ENCODE results near the gene SLC1A7.

The SLC1A7 gene

DNA sequence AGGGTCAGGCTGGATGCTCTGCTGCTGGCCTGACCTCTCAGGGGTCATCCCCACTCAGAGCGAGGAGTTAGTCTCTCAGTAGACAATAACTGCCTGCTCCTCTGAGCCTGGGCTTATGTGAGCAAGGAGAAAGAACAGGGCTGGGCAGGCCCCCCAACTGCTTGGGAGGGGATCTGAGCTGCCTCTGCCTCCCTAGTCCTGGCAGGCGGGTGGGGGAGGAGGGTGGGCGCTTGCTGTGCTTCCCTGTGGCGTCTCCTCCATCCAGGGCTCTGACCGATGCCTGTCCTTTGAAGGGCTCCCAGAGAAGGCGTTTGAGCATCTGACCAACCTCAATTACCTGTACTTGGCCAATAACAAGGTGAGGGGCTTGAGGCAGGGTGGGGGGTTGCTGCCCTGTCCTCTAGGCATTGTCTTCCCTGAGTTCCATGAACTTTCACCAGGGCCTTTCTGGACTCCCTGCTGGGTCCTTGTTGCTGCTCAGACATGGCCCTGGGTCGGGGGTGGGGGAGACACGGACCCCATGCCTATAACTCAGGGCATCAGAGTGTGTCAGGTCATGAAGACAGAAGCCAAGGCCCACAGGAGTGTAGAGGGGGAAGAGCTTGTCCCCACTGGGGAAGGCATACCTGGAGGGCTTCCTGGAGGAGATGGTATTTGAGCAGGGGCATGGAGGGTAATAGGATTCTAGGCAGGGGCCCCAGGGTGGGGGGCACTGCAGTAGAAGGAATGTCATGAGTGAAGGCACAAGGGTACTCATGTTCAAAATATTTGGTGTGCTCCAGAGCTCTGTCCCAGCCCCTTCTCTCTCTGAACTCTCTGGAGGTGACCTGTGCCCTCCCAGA is 67.9 kb downstream of the SLC1A7 start:
- no peaks in the 10 kb centered on the region for H3K27me3 ChIP-seq

GRCh38 chr1:53073868-53074311 is 68.5 kb downstream of the SLC1A7 start:
- Histone ChIP-seq H3K4me3 (no peak overlapping the region), H3K4me1 (no peaks in the 10 kb centered on the region), H4K20me1 (0 out of 22 replicates have a peak, but pooled peaks cover 0 to 7% (median 0%) of the 10 kb centered on the region in 11 experiments), H3K36me3 (no peaks in the 10 kb centered on the region), H3K27ac (no peak overlapping the region), H3K4me2 (no peak overlapping the region), H3K9me3 (replicated peaks in 1 of 11) (no peaks in the 10 kb centered on the region), H3K9ac (no peak overlapping the region), H3K27me3 (no peaks in the 10 kb centered on the region)
- no peak for TF ChIP-seq Cebpa-rat (IDR thresholded peaks at IDR 0.05)

More for the DNA sequence above, 67.9 kb downstream of the SLC1A7 start:
- H3K4me1 ChIP-seq = no peaks in the 10 kb centered on the region
- no peak overlapping the region for H3K9ac ChIP-seq
- H3K9me3 ChIP-seq (replicated peaks in 1 of 11) = no peaks in the 10 kb centered on the region
- no peak overlapping the region for H3K27ac ChIP-seq
- H3K36me3 ChIP-seq = no peaks in the 10 kb centered on the region
- 0 out of 22 replicates have a peak, but pooled peaks cover 0 to 8% (median 0%) of the 10 kb centered on the region in 11 experiments for H4K20me1 ChIP-seq
- no peak for TF ChIP-seq Cebpa-rat (IDR thresholded peaks at IDR 0.05)
- H3K4me3 ChIP-seq = no peak overlapping the region
- H3K4me2 ChIP-seq = no peak overlapping the region

GRCh38 chr1:53073287-53073686 is 69.2 kb downstream of the SLC1A7 start:
- Histone ChIP-seq H3K9ac (no peak overlapping the region), H3K4me2 (no peak overlapping the region), H3K27ac (no peak overlapping the region), H3K27me3 (no peaks in the 10 kb centered on the region), H4K20me1 (0 out of 22 replicates have a peak, but pooled peaks cover 0 to 1% (median 0%) of the 10 kb centered on the region in 11 experiments), H3K36me3 (no peaks in the 10 kb centered on the region), H3K4me3 (no peak overlapping the region), H3K4me1 (no peaks in the 10 kb centered on the region), H3K9me3 (replicated peaks in 1 of 11) (no peaks in the 10 kb centered on the region)
- TF ChIP-seq Cebpa-rat (IDR thresholded peaks at IDR 0.05) = no peak

GRCh38 chr1:53071915-53072314 is 70.5 kb downstream of the SLC1A7 start:
- Histone ChIP-seq H3K4me3 (no peak overlapping the region), H3K4me2 (no peak overlapping the region), H3K36me3 (no peaks in the 10 kb centered on the region), H4K20me1 (no peaks in the 10 kb centered on the region), H3K4me1 (no peaks in the 10 kb centered on the region), H3K27ac (no peak overlapping the region), H3K9me3 (replicated peaks in 1 of 11) (no peaks in the 10 kb centered on the region), H3K27me3 (no peaks in the 10 kb centered on the region), H3K9ac (no peak overlapping the region)
- TF ChIP-seq Cebpa-rat (IDR thresholded peaks at IDR 0.05) = no peak

GRCh38 chr1:53071167-53071865 is 71.1 kb downstream of the SLC1A7 start:
- H3K27ac ChIP-seq = no peak overlapping the region
- no peaks in the 10 kb centered on the region for H3K36me3 ChIP-seq
- H4K20me1 ChIP-seq = no peaks in the 10 kb centered on the region
- H3K4me2 ChIP-seq = no peak overlapping the region
- H3K9ac ChIP-seq = no peak overlapping the region
- H3K27me3 ChIP-seq = no peaks in the 10 kb centered on the region
- H3K4me3 ChIP-seq = no peak overlapping the region
- no peaks in the 10 kb centered on the region for H3K4me1 ChIP-seq
- no peak for TF ChIP-seq Cebpa-rat (IDR thresholded peaks at IDR 0.05)
- H3K9me3 ChIP-seq (replicated peaks in 1 of 11) = no peaks in the 10 kb centered on the region

- Histone ChIP-seq H3K27me3 (peaks cover 0 to 3% (median 0%) of the 10 kb centered on the region in 11 experiments; a peak in 2 of 22 replicates), H3K4me1 (no peaks in the 10 kb centered on the region), H3K27ac (no peak overlapping the region), H3K9me3 (replicated peaks in 1 of 11) (no peaks in the 10 kb centered on the region), H3K4me2 (no peak overlapping the region), H3K36me3 (no peaks in the 10 kb centered on the region), H3K4me3 (no peak overlapping the region), H4K20me1 (no peaks in the 10 kb centered on the region), H3K9ac (no peak overlapping the region)
- no peak for TF ChIP-seq Cebpa-rat (IDR thresholded peaks at IDR 0.05)
Measured at GRCh38 chr1:53070621-53071020, 71.8 kb downstream of the SLC1A7 start.

- H3K27ac ChIP-seq = no peak overlapping the region
- no peaks in the 10 kb centered on the region for H3K36me3 ChIP-seq
- no peaks in the 10 kb centered on the region for H3K4me1 ChIP-seq
- no peak overlapping the region for H3K4me3 ChIP-seq
- H4K20me1 ChIP-seq = no peaks in the 10 kb centered on the region
- no peak for TF ChIP-seq Cebpa-rat (IDR thresholded peaks at IDR 0.05)
- no peak overlapping the region for H3K9ac ChIP-seq
- H3K4me2 ChIP-seq = no peak overlapping the region
- H3K27me3 ChIP-seq = peaks cover 0 to 12% (median 3%) of the 10 kb centered on the region in 11 experiments; a peak in 8 of 22 replicates
- H3K9me3 ChIP-seq (replicated peaks in 1 of 11) = no peaks in the 10 kb centered on the region
Measured at GRCh38 chr1:53069663-53070327, 72.6 kb downstream of the SLC1A7 start.

DNA sequence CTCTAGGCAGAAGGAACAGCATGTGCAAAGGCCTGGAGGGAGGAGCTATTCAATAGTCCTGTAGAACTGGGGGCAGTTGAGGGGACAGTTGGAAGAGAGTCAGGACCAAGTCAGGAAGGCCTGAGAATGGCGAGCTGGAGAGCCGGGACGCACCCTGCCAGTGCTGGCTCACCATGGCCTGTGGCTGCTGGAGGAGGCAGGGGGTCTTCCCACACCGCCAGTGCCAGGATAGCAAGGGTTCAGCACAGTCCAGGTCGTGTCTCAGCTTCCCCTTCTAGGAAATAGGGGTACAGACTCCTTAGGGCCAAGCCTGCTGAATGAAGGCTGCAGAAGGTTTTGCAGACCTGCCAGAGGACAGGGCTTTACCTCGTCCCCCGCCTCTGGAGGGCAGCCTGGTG is 73.2 kb downstream of the SLC1A7 start:
- no peaks in the 10 kb centered on the region for H3K36me3 ChIP-seq
- no peak overlapping the region for H3K4me3 ChIP-seq
- no peak for TF ChIP-seq Cebpa-rat (IDR thresholded peaks at IDR 0.05)

More for the DNA sequence above, 73.2 kb downstream of the SLC1A7 start:
- Histone ChIP-seq H3K4me2 (no peak overlapping the region), H3K27ac (no peak overlapping the region), H3K27me3 (peaks cover 0 to 17% (median 9%) of the 10 kb centered on the region in 11 experiments; a peak in 15 of 22 replicates), H3K9me3 (replicated peaks in 1 of 11) (no peaks in the 10 kb centered on the region), H4K20me1 (no peaks in the 10 kb centered on the region), H3K4me1 (no peaks in the 10 kb centered on the region), H3K9ac (no peak overlapping the region)
